Psoas muscle (tissue), 8 donors: Measurements from ENCODE around the gene DNAJB14. TPM values are rescaled to one million over a fixed set of nuclear protein-coding genes. Genes with fewer than 3 reads are reported as not detected.

Experiments used
- ATAC-seq, 4 donors: fragments of 200-7000 bp; cut with Tn5 transposase; one replicate each; pipeline ENCODE4 v1.9.1; 2020; ENCODE audit warnings: moderate library complexity in 3 of 4, mild to moderate bottlenecking in 2 of 4
- DNase-seq, 2 donors: peaks; one replicate each; pipeline ENCODE4 v3.0.0-alpha.2; 2020
- H3K27ac ChIP-seq: fragments of 200-600 bp; one replicate; pipeline ENCODE4 v1.8.0; 2022
- H3K27me3 ChIP-seq, 3 donors: fragments of 200-600 bp in 1 of 3; one replicate each; pipeline versions ENCODE4 v1.6.1 to v1.8.0; 2013 to 2022; ENCODE audit warnings: low read length in 2 of 3, mild to moderate bottlenecking in 2 of 3, moderate library complexity in 1 of 3; ENCODE audit not compliant: insufficient read depth in 3 of 3
- H3K36me3 ChIP-seq, 2 donors: fragments of 200-600 bp in 1 of 2; one replicate each; pipeline versions ENCODE4 v1.6.1 to v1.8.0; 2013 to 2022; ENCODE audit warnings: low read depth in 1 of 2, mild to moderate bottlenecking in 1 of 2, moderate library complexity in 1 of 2; ENCODE audit not compliant: insufficient read depth in 1 of 2
- H3K4me1 ChIP-seq: fragments of 200-600 bp; one replicate; pipeline ENCODE4 v1.8.0; 2022
- H3K4me3 ChIP-seq: fragments of 200-600 bp; one replicate; pipeline ENCODE4 v1.8.0; 2022; ENCODE audit warnings: mild to moderate bottlenecking
- H3K9me3 ChIP-seq: fragments of 200-600 bp; one replicate; pipeline ENCODE4 v1.8.0; 2022
- CTCF ChIP-seq: fragments of 200-600 bp; IDR thresholded peaks from one replicate; pipeline ENCODE4 v1.8.0; 2022; ENCODE audit warnings: antibody characterized with exemption
- WGBS, 3 donors: extraction: QIAGEN DNeasy Blood & Tissue Kit; methylation state at CpG; one replicate each; pipeline versions ENCODE4 v1.1.6 to v1.1.7; 2013; 5-methylcytosine and 5-hydroxymethylcytosine counted together
- intact Hi-C, 2 donors: fragments of 100-400 bp; cut with DNase I; formaldehyde crosslinking; loops; one replicate each; pipeline versions ENCODE4 v1.11.0 to v1.14.2; 2022
- polyA plus RNA-seq, 3 donors: library from polyadenylated mRNA; stranded (reverse); fragments of 200-250 nt; gene quantifications; one replicate each; pipeline ENCODE4 v1.2.3, GENCODE V29; 2013
- total RNA-seq, 4 donors: library from RNA; stranded (reverse); fragmentation: NEBNext Ultra II Directional in 2 of 4; extraction: Animal tissue kit (Norgen Biotek cat#: 25700) in 2 of 4; gene quantifications; one replicate each; pipeline versions ENCODE4 v1.2.1 to v1.2.4, GENCODE V29; 2021 to 2023
- donor health status: healthy with polysubstance abuse.
- donor health status: DM: no; HTN: no; CAD: no; lungs with moderate emphysema.
- donor health status: Bipolar disorder and iron deficiency.
- donor health status: healthy.
- donor health status: DM: yes; HTN: yes; CAD: no.
- donor health status: DM: no; HTN: no; CAD: no.
- donor health status: DM: no; HTN: no; CAD: no.
- donor health status: DM: yes; HTN: yes; CAD: no.

Gene DNAJB14
- total and polyA plus RNA-seq, 7 donors, result 3.3 to 16.7 (median 12.9) TPM

GRCh38 chr4:99983289-99983943 lies 37.0 kb upstream of the DNAJB14 start:
- DNase-seq (no peak), ATAC-seq (no peak)
- intact Hi-C loops, result no loop called here
- 80 to 86% (median 82%) methylated on average over 4 of the region's 4 CpGs for WGBS, 3 donors
- Histone ChIP-seq H3K9me3 (no peaks in the 10 kb centered on the region), H3K27me3 (no peaks in the 10 kb centered on the region), H3K4me1 (no peaks in the 10 kb centered on the region), H3K27ac (no peak overlapping the region), H3K36me3 (no peaks in the 10 kb centered on the region), H3K4me3 (no peak overlapping the region)
- TF ChIP-seq CTCF, result no peak

- no peak for ATAC-seq
- H3K27me3 ChIP-seq, result no peaks in the 10 kb centered on the region
- no peak for DNase-seq
- no peak overlapping the region for H3K4me3 ChIP-seq
- H3K36me3 ChIP-seq, result no peaks in the 10 kb centered on the region
- H3K4me1 ChIP-seq, result no peaks in the 10 kb centered on the region
- TF ChIP-seq CTCF, result no peak
- no peak overlapping the region for H3K27ac ChIP-seq
- intact Hi-C loops, result no loop called here
- no peaks in the 10 kb centered on the region for H3K9me3 ChIP-seq
Measured at GRCh38 chr4:99979872-99980271, 33.5 kb upstream of the DNAJB14 start.

GRCh38 chr4:99971453-99972111 lies 25.2 kb upstream of the DNAJB14 start:
- intact Hi-C loops, result no loop called here
- Histone ChIP-seq H3K36me3 (no peaks in the 10 kb centered on the region), H3K9me3 (no peaks in the 10 kb centered on the region), H3K4me3 (no peak overlapping the region), H3K27ac (no peak overlapping the region), H3K27me3 (no peaks in the 10 kb centered on the region), H3K4me1 (no peaks in the 10 kb centered on the region)
- 93 to 98% (median 96%) methylated on average over 12 of the region's 12 CpGs for WGBS, 3 donors
- DNase-seq, result no peak
- no peak for ATAC-seq
- TF ChIP-seq CTCF, result no peak

- WGBS, 3 donors, result 29 to 44% (median 40%) methylated on average over 1 of the region's 1 CpG
- H3K4me3 ChIP-seq, result no peak overlapping the region
- H3K27me3 ChIP-seq, result no peaks in the 10 kb centered on the region
- no peak overlapping the region for H3K27ac ChIP-seq
- no peak for TF ChIP-seq CTCF
- no peaks in the 10 kb centered on the region for H3K4me1 ChIP-seq
- no peak for ATAC-seq
- intact Hi-C loops, result no loop called here
- no peak for DNase-seq
- H3K9me3 ChIP-seq, result no peaks in the 10 kb centered on the region
- no peaks in the 10 kb centered on the region for H3K36me3 ChIP-seq
Measured at GRCh38 chr4:99968330-99968729, 21.9 kb upstream of the DNAJB14 start.

GRCh38 chr4:99966692-99967091 lies 20.3 kb upstream of the DNAJB14 start:
- no peak for DNase-seq
- no peak for ATAC-seq
- no peaks in the 10 kb centered on the region for H3K9me3 ChIP-seq
- WGBS, 3 donors, result 95 to 96% (median 96%) methylated on average over 3 of the region's 3 CpGs
- intact Hi-C loops, result no loop called here
- H3K36me3 ChIP-seq, result no peaks in the 10 kb centered on the region
- no peak overlapping the region for H3K4me3 ChIP-seq
- no peaks in the 10 kb centered on the region for H3K4me1 ChIP-seq
- TF ChIP-seq CTCF, result no peak
- H3K27me3 ChIP-seq, result no peaks in the 10 kb centered on the region
- no peak overlapping the region for H3K27ac ChIP-seq
